K562 (cell line): ENCODE data around the gene ACTN4. TPM values are rescaled to one million over a fixed set of nuclear protein-coding genes. Genes with fewer than 3 reads are reported as not detected.

Experiments
- ADNP ChIP-seq: fragments of 200-800 bp; sonication (Bioruptor generic); IDR thresholded peaks from 2 replicates; pipeline ENCODE4 v1.6.1; 2016; ENCODE audit warnings: missing genetic modification characterization, missing compliant biosample characterization
- ARID3A ChIP-seq: IDR thresholded peaks from 2 replicates; pipeline ENCODE4 v1.6.1; 2012; ENCODE audit warnings: low read depth, low read length, improper control_type of control experiment, borderline replicate concordance
- ATF3 ChIP-seq, 2 experiments: fragments of 450-650 bp in 1 of 2; sonication (generic) in 1 of 2; formaldehyde crosslinking in 1 of 2; IDR thresholded peaks in 1 of 2; conservative IDR thresholded peaks in 1 of 2; 2 replicates each; pipeline versions ENCODE4 v1.6.1 to v1.8.1; 2016 to 2023; ENCODE audit warnings: mild to moderate bottlenecking in 2 of 2, moderate library complexity in 2 of 2, inconsistent platforms in 1 of 2, missing genetic modification reagents in 1 of 2
- GABPB2 ChIP-seq: fragments of 250-450 bp; sonication (Bioruptor Pico); conservative IDR thresholded peaks from 2 replicates; pipeline ENCODE4 v1.5.1; 2021; ENCODE audit warnings: mild to moderate bottlenecking
- HDAC3 ChIP-seq: fragments of 450-650 bp; IDR thresholded peaks from 2 replicates; pipeline ENCODE4 v1.6.1; 2018; ENCODE audit warnings: borderline replicate concordance, mild to moderate bottlenecking, moderate library complexity; ENCODE audit not compliant: partially characterized antibody
- JUN ChIP-seq, 2 experiments: sonication (generic) in 1 of 2; formaldehyde crosslinking in 1 of 2; IDR thresholded peaks; 2 replicates each; pipeline versions ENCODE4 v1.6.1 to v1.8.0; 2012 to 2022; ENCODE audit warnings: borderline replicate concordance in 2 of 2, mild to moderate bottlenecking in 2 of 2, improper control_type of control experiment in 1 of 2, low read depth in 1 of 2, low read length in 1 of 2, missing genetic modification reagents in 1 of 2
- L3MBTL2 ChIP-seq: fragments of 450-650 bp; IDR thresholded peaks from 2 replicates; pipeline ENCODE4 v1.6.1; 2016; ENCODE audit warnings: mild to moderate bottlenecking, moderate library complexity
- MXD1 ChIP-seq: fragments of 250-450 bp; sonication (Bioruptor Pico); IDR thresholded peaks from 2 replicates; pipeline ENCODE4 v1.8.0; 2021; ENCODE audit warnings: borderline replicate concordance, mild to moderate bottlenecking, moderate library complexity; ENCODE audit not compliant: poor library complexity, severe bottlenecking
- NR2C1 ChIP-seq, 2 experiments: fragments of 450-650 bp; IDR thresholded peaks; 2 replicates each; pipeline ENCODE4 v1.6.1; 2017; ENCODE audit warnings: mild to moderate bottlenecking in 2 of 2, antibody characterized with exemption in 1 of 2, inconsistent platforms in 1 of 2, missing compliant biosample characterization in 1 of 2, missing genetic modification characterization in 1 of 2
- SNIP1 ChIP-seq: fragments of 450-650 bp; IDR thresholded peaks from 2 replicates; pipeline ENCODE4 v1.7.1; 2017; ENCODE audit warnings: low read depth, mild to moderate bottlenecking
- TEAD2 ChIP-seq: fragments of 450-650 bp; IDR thresholded peaks from 2 replicates; pipeline ENCODE4 v1.6.1; 2016; ENCODE audit warnings: missing genetic modification characterization, control low read depth, missing compliant biosample characterization
- ZNF175 ChIP-seq: fragments of 200-800 bp; sonication (Bioruptor generic); IDR thresholded peaks from 2 replicates; pipeline ENCODE4 v1.6.1; 2016; ENCODE audit warnings: low read depth, mild to moderate bottlenecking, missing genetic modification characterization, missing compliant biosample characterization
- ZNF445 ChIP-seq: fragments of 250-450 bp; sonication (Bioruptor Pico); IDR thresholded peaks from 2 replicates; pipeline ENCODE4 v1.4.0; 2020; ENCODE audit warnings: low read depth, mild to moderate bottlenecking, moderate library complexity
- ZNF764 ChIP-seq: fragments of 250-450 bp; sonication (Bioruptor Pico); IDR thresholded peaks from 2 replicates; pipeline ENCODE4 v1.4.0; 2020; ENCODE audit warnings: low read depth, mild to moderate bottlenecking, moderate library complexity
- ZNF79 ChIP-seq: fragments of 250-450 bp; sonication (Bioruptor Pico); IDR thresholded peaks from 2 replicates; pipeline ENCODE4 v1.4.0; 2020; ENCODE audit warnings: low read depth, mild to moderate bottlenecking, moderate library complexity
- polyA plus RNA-seq, 8 experiments: library from polyadenylated mRNA; depleted of rRNA in 4 of 8; stranded (reverse) in 5 of 8; unstranded in 3 of 8; fragments of >200 nt; fragmentation: Nextera tagmentation in 2 of 8; fragmentation: Illumina TruSeq in 1 of 8; extraction: Ambion mirVana in 2 of 8; extraction: Trizol in 1 of 8; gene quantifications; 2 replicates each; pipeline versions ENCODE4 v1.2.1 to v1.2.3, GENCODE V29; 2011 to 2014; ENCODE audit warnings: inconsistent platforms in 1 of 8, missing spikeins in 1 of 8
- total RNA-seq, 7 experiments: library from RNA; depleted of rRNA in 6 of 7; stranded (reverse); fragments of >200 nt in 6 of 7; fragmentation: Illumina TruSeq in 2 of 7; extraction: Trizol in 2 of 7; gene quantifications; 2 replicates each; pipeline versions ENCODE4 v1.2.1 to v1.2.3, GENCODE V29; 2011 to 2021; ENCODE audit warnings: low replicate concordance in 1 of 7
- TF ChIP-seq, protein P1 (sequence below): fragments of 450-650 bp; formaldehyde crosslinking; IDR thresholded peaks from 2 replicates; pipeline ENCODE4 v1.4.0; 2022; ENCODE audit warnings: mild to moderate bottlenecking, moderate library complexity
- TF ChIP-seq, protein P2 (sequence below): sonication (generic); formaldehyde crosslinking; IDR thresholded peaks from 2 replicates; pipeline ENCODE4 v1.9.0; 2022; ENCODE audit warnings: mild to moderate bottlenecking, missing genetic modification reagents
- TF ChIP-seq, protein P3 (sequence below): fragments of 250-450 bp; sonication (Bioruptor Pico); IDR thresholded peaks from 2 replicates; pipeline ENCODE4 v1.5.0; 2021

Gene ACTN4
- total and polyA plus RNA-seq, 9 of the 15 experiments (the other 6 are each of a cell fraction or from before 2014, with no cell fraction given) = 3.1 to 385 (median 125) TPM

DNA sequence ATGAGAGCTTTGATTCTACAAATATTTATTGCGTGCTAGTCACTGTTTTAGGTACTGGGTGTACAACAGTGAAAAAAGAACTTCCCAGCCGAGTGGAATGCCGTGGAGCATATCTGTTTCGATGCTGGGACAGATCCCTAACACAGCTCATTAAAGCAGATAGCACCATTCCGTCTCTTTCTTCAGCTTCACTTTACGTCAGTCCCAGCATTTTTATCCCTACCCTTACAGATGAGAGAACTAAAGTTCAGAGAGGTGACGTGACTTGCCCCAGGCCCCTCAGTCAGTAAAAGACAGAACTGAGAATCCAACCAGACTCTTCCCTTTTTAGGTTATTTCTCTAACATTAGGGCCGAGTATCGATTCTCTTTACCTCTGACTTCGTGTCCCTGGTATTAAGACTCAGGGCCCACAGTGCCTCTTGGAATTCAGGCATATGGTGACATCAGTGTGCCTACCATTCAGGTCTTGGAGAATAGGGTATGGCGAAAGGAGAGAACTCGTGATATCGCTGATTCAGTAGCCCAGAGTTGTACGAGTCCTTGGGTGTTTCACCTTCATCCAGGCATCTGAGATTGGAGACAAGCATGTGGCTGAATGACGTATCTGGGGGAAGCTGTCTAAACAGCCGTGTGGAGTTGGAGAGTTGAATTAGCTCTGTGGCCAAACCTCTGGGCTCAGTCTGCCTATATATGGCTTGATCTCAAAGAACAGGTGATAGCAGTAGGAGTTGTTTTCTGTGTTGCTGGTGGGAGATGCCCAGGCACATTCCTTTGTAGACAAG is 27.1 kb downstream of the ACTN4 start (continued):
- peak; percentile 67 for TF ChIP-seq ATF3 (IDR thresholded peaks at IDR 0.05)
- TF ChIP-seq ATF3 (CRISPR knock-in tag; conservative IDR thresholded peaks at IDR 0.05) = no peak; the same call in 1 of the 2 replicates
- peak; percentile 89 for TF ChIP-seq L3MBTL2
- peak; percentile 66; the same call in 1 of the 2 replicates for TF ChIP-seq ZNF175 (CRISPR knock-in tag)
- TF ChIP-seq HDAC3 = no peak
- no peak for TF ChIP-seq SNIP1
- TF ChIP-seq, protein P1, sequence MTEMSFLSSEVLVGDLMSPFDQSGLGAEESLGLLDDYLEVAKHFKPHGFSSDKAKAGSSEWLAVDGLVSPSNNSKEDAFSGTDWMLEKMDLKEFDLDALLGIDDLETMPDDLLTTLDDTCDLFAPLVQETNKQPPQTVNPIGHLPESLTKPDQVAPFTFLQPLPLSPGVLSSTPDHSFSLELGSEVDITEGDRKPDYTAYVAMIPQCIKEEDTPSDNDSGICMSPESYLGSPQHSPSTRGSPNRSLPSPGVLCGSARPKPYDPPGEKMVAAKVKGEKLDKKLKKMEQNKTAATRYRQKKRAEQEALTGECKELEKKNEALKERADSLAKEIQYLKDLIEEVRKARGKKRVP (CRISPR knock-in tag) = no peak
- no peak for TF ChIP-seq ADNP (tag)
- no peak for TF ChIP-seq ZNF445 (CRISPR knock-in tag)
- TF ChIP-seq ZNF79 (CRISPR knock-in tag) = no peak
- TF ChIP-seq, protein P2, sequence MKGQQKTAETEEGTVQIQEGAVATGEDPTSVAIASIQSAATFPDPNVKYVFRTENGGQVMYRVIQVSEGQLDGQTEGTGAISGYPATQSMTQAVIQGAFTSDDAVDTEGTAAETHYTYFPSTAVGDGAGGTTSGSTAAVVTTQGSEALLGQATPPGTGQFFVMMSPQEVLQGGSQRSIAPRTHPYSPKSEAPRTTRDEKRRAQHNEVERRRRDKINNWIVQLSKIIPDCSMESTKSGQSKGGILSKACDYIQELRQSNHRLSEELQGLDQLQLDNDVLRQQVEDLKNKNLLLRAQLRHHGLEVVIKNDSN (CRISPR knock-in tag) = no peak
- TF ChIP-seq GABPB2 (CRISPR knock-in tag) = 0 out of 2 replicates have a peak, but pooled peaks have one; percentile 10
- TF ChIP-seq, protein P3, sequence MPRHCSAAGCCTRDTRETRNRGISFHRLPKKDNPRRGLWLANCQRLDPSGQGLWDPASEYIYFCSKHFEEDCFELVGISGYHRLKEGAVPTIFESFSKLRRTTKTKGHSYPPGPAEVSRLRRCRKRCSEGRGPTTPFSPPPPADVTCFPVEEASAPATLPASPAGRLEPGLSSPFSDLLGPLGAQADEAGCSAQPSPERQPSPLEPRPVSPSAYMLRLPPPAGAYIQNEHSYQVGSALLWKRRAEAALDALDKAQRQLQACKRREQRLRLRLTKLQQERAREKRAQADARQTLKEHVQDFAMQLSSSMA (CRISPR knock-in tag) = no peak
- no peak for TF ChIP-seq ARID3A
- no peak for TF ChIP-seq TEAD2 (tag)
- TF ChIP-seq MXD1 (CRISPR knock-in tag) = no peak
- TF ChIP-seq JUN (IDR thresholded peaks at IDR 0.05; ENCODE audit: borderline replicate concordance, low read depth, low read length) = peak; percentile 69; the same call in 1 of the 2 replicates
- no peak; the same call in 1 of the 2 replicates for TF ChIP-seq JUN (CRISPR knock-in tag; IDR thresholded peaks at IDR 0.05; ENCODE audit: borderline replicate concordance)
- no peak for TF ChIP-seq NR2C1 (IDR thresholded peaks at IDR 0.05)
- peak; percentile 44; the same call in 1 of the 2 replicates for TF ChIP-seq NR2C1 (tag; IDR thresholded peaks at IDR 0.05)
- no peak for TF ChIP-seq ZNF764 (CRISPR knock-in tag)
